HepG2 (cell line): Measurements from ENCODE around the gene STUB1. TPM values are rescaled to one million over a fixed set of nuclear protein-coding genes. Genes with fewer than 3 reads are reported as not detected.

Experiments
- ATAC-seq: fragments of 200-7000 bp; cut with Tn5 transposase; 3 replicates; pipeline ENCODE4 v1.9.1; 2020; ENCODE audit warnings: mild to moderate bottlenecking, moderate library complexity
- BruUV-seq: library from RNA; stranded (reverse); fragments of 400-500 nt; replicated peaks from 2 replicates; lab custom pipeline; 2021; lab: Mats Ljungman, UMichigan
- CTCF ChIA-PET: fragments of 300-600 bp; formaldehyde crosslinking; extraction: SDS; loops from one replicate; lab custom pipeline; 2021; ENCODE audit warnings: low total read pairs, inconsistent platforms, low intra/inter-chr PET ratio; lab: Yijun Ruan, JAX
- POLR2A ChIA-PET: fragments of 350-600 bp; sonication (Branson Sonifier 250); formaldehyde crosslinking; loops from one replicate; lab custom pipeline; 2020; ENCODE audit warnings: antibody characterized with exemption, inconsistent platforms; lab: Yijun Ruan, JAX
- DNase-seq: peaks from one replicate; pipeline ENCODE4 v3.0.0-alpha.2; 2015; ENCODE audit warnings: low spot score
- FAIRE-seq: peaks from 3 replicates; lab custom pipeline; 2011; peaks lifted over from hg19 to GRCh38; lab: Jason Lieb, UNC
- H2AFZ ChIP-seq: one replicate; pipeline ENCODE4 v1.6.1; 2011; ENCODE audit warnings: low read length, inconsistent platforms
- H3K27ac ChIP-seq: fragments of 300-600 bp; 3 replicates; pipeline ENCODE4 v1.8.0; 2011; ENCODE audit warnings: mixed run types, mild to moderate bottlenecking, mixed read lengths, low read length, inconsistent platforms; ENCODE audit not compliant: insufficient read depth; ENCODE audit errors: extremely low read length
- H3K27me3 ChIP-seq, 2 experiments: fragments of 200-600 bp in 1 of 2; 2 replicates in 1 of 2; 3 replicates in 1 of 2; pipeline versions ENCODE4 v1.6.0 to v1.8.0; 2011; ENCODE audit warnings: low read length in 2 of 2, mild to moderate bottlenecking in 2 of 2, moderate library complexity in 2 of 2, inconsistent platforms in 1 of 2; ENCODE audit not compliant: insufficient read depth in 2 of 2, control insufficient read depth in 1 of 2
- H3K36me3 ChIP-seq, 2 experiments: fragments of 200-600 bp in 1 of 2; replicated peaks in 1 of 2; 2 replicates in 1 of 2; 3 replicates in 1 of 2; pipeline versions ENCODE4 v1.5.1 to v1.8.0; 2011; ENCODE audit warnings: low read length in 2 of 2, inconsistent platforms in 1 of 2; ENCODE audit not compliant: insufficient read depth in 2 of 2, control insufficient read depth in 1 of 2
- H3K4me1 ChIP-seq: 2 replicates; pipeline ENCODE4 v1.5.1; 2012; ENCODE audit warnings: low read length, inconsistent platforms; ENCODE audit not compliant: insufficient read depth
- H3K4me2 ChIP-seq: 2 replicates; pipeline ENCODE4 v1.6.0; 2011; ENCODE audit warnings: low read depth, low read length, inconsistent platforms
- H3K4me3 ChIP-seq, 3 experiments: fragments of 200-600 bp in 1 of 3; sonication (generic), shearing (Covaris generic) in 1 of 3; replicated peaks in 1 of 3; 2 replicates each; pipeline ENCODE4 v1.5.1; 2011 to 2016; ENCODE audit warnings: low read length in 3 of 3, inconsistent platforms in 2 of 3, low read depth in 2 of 3, mild to moderate bottlenecking in 2 of 3, control low read depth in 1 of 3, mixed read lengths in 1 of 3; ENCODE audit not compliant: insufficient read depth in 1 of 3
- H3K79me2 ChIP-seq: one replicate; pipeline ENCODE4 v1.6.1; 2011; ENCODE audit warnings: low read length, inconsistent platforms; ENCODE audit not compliant: insufficient read depth
- H3K9ac ChIP-seq: 2 replicates; pipeline ENCODE4 v1.6.0; 2011; ENCODE audit warnings: mild to moderate bottlenecking, low read depth, low read length, inconsistent platforms; ENCODE audit not compliant: insufficient read depth
- H3K9me3 ChIP-seq: 2 replicates; pipeline ENCODE4 v1.5.1; 2012; ENCODE audit warnings: mild to moderate bottlenecking, low read length
- H4K20me1 ChIP-seq: 2 replicates; pipeline ENCODE4 v1.6.0; 2011; ENCODE audit warnings: inconsistent platforms, mild to moderate bottlenecking, low read length, moderate library complexity; ENCODE audit not compliant: insufficient read depth
- ARNT ChIP-seq: fragments of 450-650 bp; IDR thresholded peaks from 2 replicates; pipeline ENCODE4 v1.6.1; 2017
- ATAD3A ChIP-seq: sonication (generic); formaldehyde crosslinking; IDR thresholded peaks from 2 replicates; pipeline ENCODE4 v1.4.0; 2020; ENCODE audit warnings: missing genetic modification reagents
- GATA4 ChIP-seq: sonication (generic); IDR thresholded peaks from 2 replicates; pipeline ENCODE4 v1.6.1; 2016; ENCODE audit warnings: antibody characterized with exemption, low read depth, borderline replicate concordance
- ISX ChIP-seq: sonication (generic); formaldehyde crosslinking; conservative IDR thresholded peaks from 2 replicates; pipeline ENCODE4 v1.5.0; 2020; ENCODE audit warnings: missing genetic modification reagents
- KDM5B ChIP-seq: sonication (generic); formaldehyde crosslinking; IDR thresholded peaks from 2 replicates; pipeline ENCODE4 v1.4.0; 2020; ENCODE audit warnings: missing genetic modification reagents, mild to moderate bottlenecking, borderline replicate concordance
- NR2C2 ChIP-seq: sonication (generic); formaldehyde crosslinking; IDR thresholded peaks from 2 replicates; pipeline ENCODE4 v1.4.0; 2020; ENCODE audit warnings: missing genetic modification reagents, mild to moderate bottlenecking, moderate library complexity, borderline replicate concordance
- ZNF207 ChIP-seq: fragments of 450-650 bp; IDR thresholded peaks from 2 replicates; pipeline ENCODE4 v1.6.1; 2016; ENCODE audit warnings: antibody characterized with exemption, borderline replicate concordance
- ZNF337 ChIP-seq: sonication (generic); formaldehyde crosslinking; IDR thresholded peaks from 2 replicates; pipeline ENCODE4 v1.5.1; 2020; ENCODE audit warnings: missing genetic modification reagents, low read depth, mild to moderate bottlenecking, borderline replicate concordance
- ZNF513 ChIP-seq: sonication (generic); formaldehyde crosslinking; conservative IDR thresholded peaks from 2 replicates; pipeline ENCODE4 v1.5.0; 2020; ENCODE audit warnings: missing genetic modification reagents
- ZNF549 ChIP-seq: sonication (generic); formaldehyde crosslinking; IDR thresholded peaks from 2 replicates; pipeline ENCODE4 v1.5.0; 2020; ENCODE audit warnings: missing genetic modification reagents
- WGBS: methylation state at CpG from one replicate; pipeline ENCODE4 v1.1.6; 2017; ENCODE audit warnings: low lambda C conversion rate; 5-methylcytosine and 5-hydroxymethylcytosine counted together
- in situ Hi-C: cut with HindIII; loops from 2 replicates; pipeline ENCODE4 v1.10.0; 2017; ENCODE audit warnings: low pct_unique_long_range_greater_than_20kb; ENCODE audit not compliant: extremely low pct_ligation_motif_present
- intact Hi-C: fragments of 100-400 bp; cut with micrococcal nuclease; formaldehyde crosslinking; loops from one replicate; pipeline ENCODE4 v1.10.0; 2022; ENCODE audit not compliant: unreplicated experiment
- polyA plus RNA-seq, 8 experiments: library from polyadenylated mRNA; depleted of rRNA in 3 of 8; stranded (reverse) in 7 of 8; unstranded in 1 of 8; fragments of >200 nt; fragmentation: Illumina TruSeq in 4 of 8; extraction: Trizol in 4 of 8; gene quantifications; 2 replicates each; pipeline versions ENCODE4 v1.2.1 to v1.2.3, GENCODE V29; 2011 to 2016; ENCODE audit warnings: low read depth in 4 of 8, missing spikeins in 1 of 8, mixed read lengths in 1 of 8; ENCODE audit not compliant: insufficient read depth in 1 of 8
- total RNA-seq, 5 experiments: library from RNA; depleted of rRNA; stranded (reverse); fragments of >200 nt; fragmentation: Illumina TruSeq; extraction: Trizol; gene quantifications; 2 replicates each; pipeline ENCODE4 v1.2.3, GENCODE V29; 2016; ENCODE audit warnings: low read depth in 1 of 5
- TF ChIP-seq, protein P1 (sequence below): sonication (generic); formaldehyde crosslinking; IDR thresholded peaks from 2 replicates; pipeline ENCODE4 v1.5.0; 2020; ENCODE audit warnings: mild to moderate bottlenecking, missing genetic modification reagents, borderline replicate concordance

STUB1 gene
- total and polyA plus RNA-seq, 2 of the 13 experiments (the other 11 are each of a cell fraction or from before 2014, with no cell fraction given): 52.9 to 78.2 TPM

- TF ChIP-seq ARNT: no peak
- TF ChIP-seq, protein P1, sequence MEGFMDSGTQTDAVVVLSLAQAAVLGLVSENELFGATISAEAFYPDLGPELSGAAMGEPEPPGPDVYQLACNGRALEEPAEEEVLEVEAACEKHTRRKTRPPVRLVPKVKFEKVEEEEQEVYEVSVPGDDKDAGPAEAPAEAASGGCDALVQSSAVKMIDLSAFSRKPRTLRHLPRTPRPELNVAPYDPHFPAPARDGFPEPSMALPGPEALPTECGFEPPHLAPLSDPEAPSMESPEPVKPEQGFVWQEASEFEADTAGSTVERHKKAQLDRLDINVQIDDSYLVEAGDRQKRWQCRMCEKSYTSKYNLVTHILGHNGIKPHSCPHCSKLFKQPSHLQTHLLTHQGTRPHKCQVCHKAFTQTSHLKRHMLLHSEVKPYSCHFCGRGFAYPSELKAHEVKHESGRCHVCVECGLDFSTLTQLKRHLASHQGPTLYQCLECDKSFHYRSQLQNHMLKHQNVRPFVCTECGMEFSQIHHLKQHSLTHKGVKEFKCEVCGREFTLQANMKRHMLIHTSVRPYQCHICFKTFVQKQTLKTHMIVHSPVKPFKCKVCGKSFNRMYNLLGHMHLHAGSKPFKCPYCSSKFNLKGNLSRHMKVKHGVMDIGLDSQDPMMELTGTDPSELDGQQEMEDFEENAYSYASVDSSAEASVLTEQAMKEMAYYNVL (CRISPR knock-in tag): 0 out of 2 replicates have a peak, but pooled peaks have one; percentile 34
- TF ChIP-seq ZNF549 (CRISPR knock-in tag): 0 out of 2 replicates have a peak, but pooled peaks have one; percentile 22
Measured at GRCh38 chr16:694187-694862, 14.1 kb downstream of the STUB1 start (continued).

GRCh38 chr16:694863-695354 is 14.7 kb downstream of the STUB1 start:
- intact Hi-C loops: no loop called here
- FAIRE-seq: no peak
- POLR2A ChIA-PET: interaction anchor here (0.6 to 3.4 kb wide), 8 partner anchors 12 to 66 kb away, joined by 3 to 21 read pairs (median 4); partner anchors contain the start of genes ANTKMT, MSLN, RHBDL1 and STUB1
- 22% methylated on average over 15 of the region's 37 CpGs for WGBS
- no peaks in the 10 kb centered on the region for H3K79me2 ChIP-seq
- peak overlapping the region; percentile 34 to 69 (median 57); a peak in 5 of 6 replicates for H3K4me3 ChIP-seq
- CTCF ChIA-PET: no interaction called here
- ATAC-seq: no peak
- peak overlapping the region; percentile 84 for H3K4me2 ChIP-seq
- no peaks in the 10 kb centered on the region for H3K9me3 ChIP-seq
- TF ChIP-seq NR2C2 (no peak), ISX (CRISPR knock-in tag) (no peak), ATAD3A (no peak), ZNF513 (no peak), ZNF337 (CRISPR knock-in tag) (no peak), KDM5B (CRISPR knock-in tag) (no peak), GATA4 (no peak), ZNF207 (no peak)
- H3K36me3 ChIP-seq: no peaks in the 10 kb centered on the region
- H4K20me1 ChIP-seq: no peaks in the 10 kb centered on the region
- no TSS peak for BruUV-seq
- no peak overlapping the region for H3K27ac ChIP-seq
- peaks cover 12 to 40% of the 10 kb centered on the region in 2 experiments for H3K27me3 ChIP-seq
- no peak for DNase-seq
- H2AFZ ChIP-seq: no peak overlapping the region
- H3K4me1 ChIP-seq: peaks cover 13% of the 10 kb centered on the region
- H3K9ac ChIP-seq: peak overlapping the region; percentile 46; the same call in 1 of the 2 replicates
- in situ Hi-C loops: no loop called here
